Measurements from ENCODE around the gene C7orf25.

The C7orf25 gene

GRCh38 chr7:42911454-42912447 is at the start of gene C7orf25:
C7orf25 (minus strand) TSS chr7:42912070; CDS start chr7:42910900, 1,170 bp downstream.
- TF ChIP-seq, protein P1, sequence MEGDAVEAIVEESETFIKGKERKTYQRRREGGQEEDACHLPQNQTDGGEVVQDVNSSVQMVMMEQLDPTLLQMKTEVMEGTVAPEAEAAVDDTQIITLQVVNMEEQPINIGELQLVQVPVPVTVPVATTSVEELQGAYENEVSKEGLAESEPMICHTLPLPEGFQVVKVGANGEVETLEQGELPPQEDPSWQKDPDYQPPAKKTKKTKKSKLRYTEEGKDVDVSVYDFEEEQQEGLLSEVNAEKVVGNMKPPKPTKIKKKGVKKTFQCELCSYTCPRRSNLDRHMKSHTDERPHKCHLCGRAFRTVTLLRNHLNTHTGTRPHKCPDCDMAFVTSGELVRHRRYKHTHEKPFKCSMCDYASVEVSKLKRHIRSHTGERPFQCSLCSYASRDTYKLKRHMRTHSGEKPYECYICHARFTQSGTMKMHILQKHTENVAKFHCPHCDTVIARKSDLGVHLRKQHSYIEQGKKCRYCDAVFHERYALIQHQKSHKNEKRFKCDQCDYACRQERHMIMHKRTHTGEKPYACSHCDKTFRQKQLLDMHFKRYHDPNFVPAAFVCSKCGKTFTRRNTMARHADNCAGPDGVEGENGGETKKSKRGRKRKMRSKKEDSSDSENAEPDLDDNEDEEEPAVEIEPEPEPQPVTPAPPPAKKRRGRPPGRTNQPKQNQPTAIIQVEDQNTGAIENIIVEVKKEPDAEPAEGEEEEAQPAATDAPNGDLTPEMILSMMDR (conservative IDR thresholded peaks at IDR 0.05), result no peak; the same call in 1 of the 2 replicates
- peak within 1 kb of the TSS; percentile 88 for H3K27ac ChIP-seq

DNA sequence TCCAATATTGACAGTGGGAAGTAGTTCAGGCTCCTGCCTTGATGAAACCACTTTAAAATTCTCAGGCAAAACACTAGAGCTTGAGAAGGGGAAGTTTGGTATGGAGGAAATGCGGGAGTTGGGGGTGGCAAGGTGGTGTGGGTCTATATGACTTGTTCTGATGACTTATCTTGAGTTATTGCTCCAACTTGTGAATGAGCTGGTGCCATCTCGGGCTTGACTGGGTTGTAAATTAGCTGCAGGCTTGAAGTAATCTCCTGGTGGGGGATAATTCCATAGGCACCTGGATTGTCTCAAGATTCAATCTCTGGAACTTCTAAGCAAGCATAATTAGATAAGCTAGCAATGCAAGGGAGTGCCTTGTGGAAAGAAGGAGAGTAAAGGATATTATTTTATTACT is 49.3 kb upstream of the C7orf25 start:
- no peak overlapping the region for H3K27ac ChIP-seq
- TF ChIP-seq, protein P1 (conservative IDR thresholded peaks at IDR 0.05), result no peak

GRCh38 chr7:42960762-42961161 is 48.9 kb upstream of the C7orf25 start:
- no peak overlapping the region for H3K27ac ChIP-seq
- TF ChIP-seq, protein P1 (conservative IDR thresholded peaks at IDR 0.05), result no peak

DNA sequence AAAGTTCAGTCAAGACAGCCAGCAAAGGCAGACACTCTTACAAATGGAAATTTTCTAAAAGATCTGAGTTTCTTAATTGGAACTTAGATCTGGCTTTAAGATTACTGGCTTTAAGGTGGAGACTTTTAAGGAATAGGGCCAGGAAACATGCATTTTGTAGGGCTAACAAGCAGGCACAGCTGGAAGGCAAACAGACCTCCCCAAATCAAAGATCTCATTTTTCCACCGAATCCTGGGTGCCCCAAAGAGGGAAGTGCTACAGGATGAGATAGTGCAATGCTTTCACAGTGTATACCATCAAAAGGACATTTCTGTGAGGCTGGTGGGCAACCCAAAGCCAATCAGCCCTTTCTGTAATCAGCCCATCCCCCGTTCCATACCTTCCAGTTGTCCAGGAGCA is 47.7 kb upstream of the C7orf25 start:
- TF ChIP-seq, protein P1 (conservative IDR thresholded peaks at IDR 0.05), result no peak
- no peak overlapping the region for H3K27ac ChIP-seq

DNA sequence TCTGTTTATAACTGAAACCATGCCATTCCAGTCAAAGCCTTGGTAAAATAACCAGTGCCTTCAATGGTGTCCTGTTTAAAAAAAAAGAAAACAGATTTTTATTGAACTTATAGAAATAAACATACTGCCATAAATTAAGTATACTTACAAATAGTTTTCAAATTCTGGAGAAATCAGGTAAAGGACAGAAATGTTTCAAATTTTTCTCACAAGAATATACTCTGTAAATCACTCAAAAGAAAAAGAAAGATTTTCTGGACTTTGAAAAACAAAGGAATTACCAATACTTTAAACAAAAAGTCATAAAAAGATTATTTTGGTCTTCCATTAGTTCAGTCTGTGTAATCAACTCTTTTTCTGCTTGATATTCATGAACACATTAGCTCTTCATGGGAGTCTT is 44.2 kb upstream of the C7orf25 start:
- H3K27ac ChIP-seq, result no peak overlapping the region
- TF ChIP-seq, protein P1 (conservative IDR thresholded peaks at IDR 0.05), result no peak

- no peak overlapping the region for H3K27ac ChIP-seq
- TF ChIP-seq, protein P1 (conservative IDR thresholded peaks at IDR 0.05), result no peak
Observed at GRCh38 chr7:42953994-42954393, 42.1 kb upstream of the C7orf25 start.

GRCh38 chr7:42952328-42952727 is 40.5 kb upstream of the C7orf25 start:
- no peak overlapping the region for H3K27ac ChIP-seq
- TF ChIP-seq, protein P1 (conservative IDR thresholded peaks at IDR 0.05), result no peak
